ENCODE results near the gene CD99. TPM values are rescaled to one million over a fixed set of nuclear protein-coding genes. Genes with fewer than 3 reads are reported as not detected.

Gene CD99
- total and polyA plus RNA-seq, 2 experiments from 2014 or later, result 28.5 to 43.1 TPM

GRCh38 chrX:2657532-2658113 is 33.5 kb upstream of the CD99 start:
- peaks cover 6% of the 10 kb centered on the region; the same call in 2 of the 3 replicates for H3K4me1 Mint-ChIP-seq
- peaks cover 16% of the 10 kb centered on the region for H3K27me3 Mint-ChIP-seq (ENCODE audit: insufficient read depth, low read depth, poor library complexity)
- H2AFZ ChIP-seq, result no peak overlapping the region

More at GRCh38 chrX:2657532-2658113, 33.5 kb upstream of the CD99 start:
- no peaks in the 10 kb centered on the region for H3K79me2 ChIP-seq (replicated peaks; ENCODE audit: insufficient read depth)
- no peaks in the 10 kb centered on the region for H3F3A ChIP-seq (replicated peaks; ENCODE audit: low read depth)
- no peaks in the 10 kb centered on the region for H3K27me3 ChIP-seq (ENCODE audit: insufficient read depth)
- 0 out of 2 replicates have a peak, but pooled peaks cover 7% of the 10 kb centered on the region for H3K4me1 ChIP-seq (ENCODE audit: insufficient read depth)
- Mint-ChIP-seq H3K36me3 (ENCODE audit: low read depth) (peaks cover 10% of the 10 kb centered on the region; the same call in 2 of the 3 replicates), H3K9me3 (no peaks in the 10 kb centered on the region), H3K4me3 (no peak overlapping the region), H3K27ac (no peak overlapping the region)
- TF ChIP-seq ZNF114 (CRISPR knock-in tag; IDR thresholded peaks at IDR 0.05), result no peak
- TF ChIP-seq REST (IDR thresholded peaks at IDR 0.05; ENCODE audit: unreplicated experiment), result no peak
- TF ChIP-seq ZNF462 (CRISPR knock-in tag; IDR thresholded peaks at IDR 0.05), result no peak
- no peak for TF ChIP-seq STAT1 (IDR thresholded peaks at IDR 0.05; ENCODE audit: unreplicated experiment)
- TF ChIP-seq ETS1 (IDR thresholded peaks at IDR 0.05), result no peak
- TF ChIP-seq EZH2 (IDR thresholded peaks at IDR 0.05; ENCODE audit: low read depth, unreplicated experiment), result no peak
- no peak for TF ChIP-seq CREB1 (CRISPR knock-in tag; IDR thresholded peaks at IDR 0.05; ENCODE audit: low read depth)
- no peak for TF ChIP-seq ZNF331 (CRISPR knock-in tag; IDR thresholded peaks at IDR 0.05; ENCODE audit: low read depth)
- no peak for TF ChIP-seq JUNB (IDR thresholded peaks at IDR 0.05; ENCODE audit: unreplicated experiment)
- TF ChIP-seq NANOG (IDR thresholded peaks at IDR 0.05; ENCODE audit: borderline replicate concordance), result no peak
- TF ChIP-seq POLR2AphosphoS5 (IDR thresholded peaks at IDR 0.05; ENCODE audit: low read depth), result no peak
- TF ChIP-seq EZH2phosphoT487 (IDR thresholded peaks at IDR 0.05; ENCODE audit: unreplicated experiment), result no peak
- no peak for TF ChIP-seq CTCF (conservative IDR thresholded peaks at IDR 0.05; ENCODE audit: low read depth in 2 of 2)
- no peaks in the 10 kb centered on the region for H3K36me3 ChIP-seq (ENCODE audit: insufficient read depth)
- no peak for DNase-seq (ENCODE audit: low spot score)
- no peak overlapping the region for H3K4me2 ChIP-seq
- H3K27ac ChIP-seq (ENCODE audit: low read depth), result no peak overlapping the region
- H4K20me1 ChIP-seq (replicated peaks; ENCODE audit: insufficient read depth), result no peaks in the 10 kb centered on the region
- no peak overlapping the region for H3K4me3 ChIP-seq
- H3K9me2 ChIP-seq (ENCODE audit: insufficient read depth), result no peaks in the 10 kb centered on the region
- ATAC-seq, result no peak
